NOMO-1 treated with dmso at 0.1 percent for 144 hours (cell line): ENCODE measurements around the gene ADAM12.
"Not testable (repeated sequence)": the region's sequence is repeated elsewhere in the genome, so short reads cannot be mapped to it uniquely, and the experiment has no call there.

Experiments
- DNase-seq: peaks from one replicate; lab custom pipeline; 2025; ENCODE audit not compliant: unreplicated experiment; lab: John Stamatoyannopoulos, UW

The ADAM12 gene

GRCh38 chr10:126065751-126066377, 322.4 kb downstream of the ADAM12 start:
- DNase-seq = no peak

- DNase-seq = no peak
Observed at GRCh38 chr10:126064512-126064911, 323.8 kb downstream of the ADAM12 start.

- no peak for DNase-seq
Observed at GRCh38 chr10:126063353-126063791, 324.9 kb downstream of the ADAM12 start.

GRCh38 chr10:126062131-126063032, 325.9 kb downstream of the ADAM12 start:
- DNase-seq = no peak

- DNase-seq = no peak
Observed at GRCh38 chr10:126061526-126061925, 326.8 kb downstream of the ADAM12 start.

- DNase-seq = no peak
Observed at GRCh38 chr10:126060261-126060931, 327.9 kb downstream of the ADAM12 start.

- no peak for DNase-seq
Observed at GRCh38 chr10:126059076-126059826, 329.0 kb downstream of the ADAM12 start.

- DNase-seq = no peak
Observed at GRCh38 chr10:126058507-126058906, 329.8 kb downstream of the ADAM12 start.

- no peak for DNase-seq
Observed at GRCh38 chr10:126058104-126058503, 330.2 kb downstream of the ADAM12 start.

- DNase-seq = no peak
Observed at GRCh38 chr10:126057494-126057893, 330.8 kb downstream of the ADAM12 start.

GRCh38 chr10:126054191-126054590, 334.1 kb downstream of the ADAM12 start:
- no peak for DNase-seq

- DNase-seq = no peak
Observed at GRCh38 chr10:126052171-126052570, 336.1 kb downstream of the ADAM12 start.

GRCh38 chr10:126049759-126050700, 338.2 kb downstream of the ADAM12 start:
- DNase-seq = no peak

- DNase-seq = not testable (repeated sequence)
Observed at GRCh38 chr10:126047749-126048148, 340.5 kb downstream of the ADAM12 start.

- DNase-seq = no peak
Observed at GRCh38 chr10:126046831-126047230, 341.4 kb downstream of the ADAM12 start.

- no peak for DNase-seq
Observed at GRCh38 chr10:126045861-126046260, 342.4 kb downstream of the ADAM12 start.

- DNase-seq = no peak
Observed at GRCh38 chr10:126043389-126043788, 344.9 kb downstream of the ADAM12 start.

- no peak for DNase-seq
Observed at GRCh38 chr10:126042906-126043305, 345.4 kb downstream of the ADAM12 start.

GRCh38 chr10:126042354-126042753, 345.9 kb downstream of the ADAM12 start:
- no peak for DNase-seq

- DNase-seq = no peak
Observed at GRCh38 chr10:126041804-126042231, 346.5 kb downstream of the ADAM12 start.
